Tibial nerve (tissue), 4 donors: ENCODE data around the gene CARD14.

ENCODE experiments used
- EP300 ChIP-seq, 2 donors: sonication (generic); formaldehyde crosslinking; IDR thresholded peaks; one replicate each; pipeline ENCODE4 v1.6.1; 2017; ENCODE audit warnings: antibody characterized with exemption in 2 of 2, mild to moderate bottlenecking in 1 of 2
- POLR2A ChIP-seq, 2 donors: fragments of 450-650 bp; IDR thresholded peaks; one replicate each; pipeline ENCODE4 v1.6.1; 2017; ENCODE audit warnings: antibody characterized with exemption in 2 of 2, mild to moderate bottlenecking in 2 of 2, moderate library complexity in 2 of 2
- TF ChIP-seq, protein P1 (sequence below), 5 experiments: fragments of 200-600 bp in 3 of 5; fragments of 450-650 bp in 2 of 5; sonication (generic) in 3 of 5; IDR thresholded peaks; one replicate each; pipeline ENCODE4 v1.5.1; 2016 to 2019; ENCODE audit warnings: antibody characterized with exemption in 5 of 5, mild to moderate bottlenecking in 3 of 5, moderate library complexity in 2 of 5

DNA sequence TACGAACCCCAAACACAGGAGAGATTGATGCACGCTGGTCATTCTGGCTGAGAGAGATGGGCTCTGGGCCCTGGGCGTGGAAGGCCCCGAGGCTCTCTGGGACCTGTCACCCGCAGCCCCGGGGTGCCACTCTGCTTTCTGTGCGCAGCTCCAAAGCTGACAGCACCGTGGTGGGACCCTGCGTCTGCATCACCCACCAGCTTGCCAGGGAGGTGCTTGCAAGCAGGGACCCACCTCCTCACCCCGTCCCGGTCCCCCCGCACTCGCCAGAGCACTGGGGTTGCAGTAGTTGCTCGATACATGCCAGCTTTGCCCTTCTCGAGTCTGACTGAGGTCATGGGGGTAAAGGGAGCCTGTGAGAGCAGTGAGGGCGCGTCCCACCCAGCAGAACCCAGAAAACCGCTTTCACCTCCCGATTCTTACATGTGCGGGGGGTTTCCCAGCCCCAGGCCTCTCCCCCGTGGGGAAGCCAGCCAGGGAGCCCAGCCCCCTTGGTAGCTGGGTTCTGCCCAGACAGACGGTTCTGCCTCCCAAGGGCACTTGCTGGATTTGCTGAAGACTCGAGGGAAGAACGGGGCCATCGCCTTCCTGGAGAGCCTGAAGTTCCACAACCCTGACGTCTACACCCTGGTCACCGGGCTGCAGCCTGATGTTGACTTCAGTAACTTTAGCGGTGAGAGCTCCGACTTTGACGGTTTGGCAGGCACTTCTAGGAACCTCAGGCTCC is 12.5 kb downstream of the CARD14 start:
- TF ChIP-seq EP300 (IDR thresholded peaks at IDR 0.05) (no peak), POLR2A (IDR thresholded peaks at IDR 0.05) (no peak)
- TF ChIP-seq, protein P1, sequence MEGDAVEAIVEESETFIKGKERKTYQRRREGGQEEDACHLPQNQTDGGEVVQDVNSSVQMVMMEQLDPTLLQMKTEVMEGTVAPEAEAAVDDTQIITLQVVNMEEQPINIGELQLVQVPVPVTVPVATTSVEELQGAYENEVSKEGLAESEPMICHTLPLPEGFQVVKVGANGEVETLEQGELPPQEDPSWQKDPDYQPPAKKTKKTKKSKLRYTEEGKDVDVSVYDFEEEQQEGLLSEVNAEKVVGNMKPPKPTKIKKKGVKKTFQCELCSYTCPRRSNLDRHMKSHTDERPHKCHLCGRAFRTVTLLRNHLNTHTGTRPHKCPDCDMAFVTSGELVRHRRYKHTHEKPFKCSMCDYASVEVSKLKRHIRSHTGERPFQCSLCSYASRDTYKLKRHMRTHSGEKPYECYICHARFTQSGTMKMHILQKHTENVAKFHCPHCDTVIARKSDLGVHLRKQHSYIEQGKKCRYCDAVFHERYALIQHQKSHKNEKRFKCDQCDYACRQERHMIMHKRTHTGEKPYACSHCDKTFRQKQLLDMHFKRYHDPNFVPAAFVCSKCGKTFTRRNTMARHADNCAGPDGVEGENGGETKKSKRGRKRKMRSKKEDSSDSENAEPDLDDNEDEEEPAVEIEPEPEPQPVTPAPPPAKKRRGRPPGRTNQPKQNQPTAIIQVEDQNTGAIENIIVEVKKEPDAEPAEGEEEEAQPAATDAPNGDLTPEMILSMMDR (IDR thresholded peaks at IDR 0.05) = no peak
